HepG2 (cell line): ENCODE measurements around the gene GPR62. TPM values are rescaled to one million over a fixed set of nuclear protein-coding genes. Genes with fewer than 3 reads are reported as not detected.

Experiments
- ATAC-seq: fragments of 200-7000 bp; cut with Tn5 transposase; 3 replicates; pipeline ENCODE4 v1.9.1; 2020; ENCODE audit warnings: mild to moderate bottlenecking, moderate library complexity
- BruUV-seq: library from RNA; stranded (reverse); fragments of 400-500 nt; replicated peaks from 2 replicates; lab custom pipeline; 2021; lab: Mats Ljungman, UMichigan
- CTCF ChIA-PET: fragments of 300-600 bp; formaldehyde crosslinking; extraction: SDS; loops from one replicate; lab custom pipeline; 2021; ENCODE audit warnings: low total read pairs, inconsistent platforms, low intra/inter-chr PET ratio; lab: Yijun Ruan, JAX
- POLR2A ChIA-PET: fragments of 350-600 bp; sonication (Branson Sonifier 250); formaldehyde crosslinking; loops from one replicate; lab custom pipeline; 2020; ENCODE audit warnings: antibody characterized with exemption, inconsistent platforms; lab: Yijun Ruan, JAX
- DNase-seq: peaks from one replicate; pipeline ENCODE4 v3.0.0-alpha.2; 2015; ENCODE audit warnings: low spot score
- FAIRE-seq: peaks from 3 replicates; lab custom pipeline; 2011; peaks lifted over from hg19 to GRCh38; lab: Jason Lieb, UNC
- H2AFZ ChIP-seq: one replicate; pipeline ENCODE4 v1.6.1; 2011; ENCODE audit warnings: low read length, inconsistent platforms
- H3K27ac ChIP-seq: fragments of 300-600 bp; 3 replicates; pipeline ENCODE4 v1.8.0; 2011; ENCODE audit warnings: mixed run types, mild to moderate bottlenecking, mixed read lengths, low read length, inconsistent platforms; ENCODE audit not compliant: insufficient read depth; ENCODE audit errors: extremely low read length
- H3K27me3 ChIP-seq, 2 experiments: fragments of 200-600 bp in 1 of 2; 2 replicates in 1 of 2; 3 replicates in 1 of 2; pipeline versions ENCODE4 v1.6.0 to v1.8.0; 2011; ENCODE audit warnings: low read length in 2 of 2, mild to moderate bottlenecking in 2 of 2, moderate library complexity in 2 of 2, inconsistent platforms in 1 of 2; ENCODE audit not compliant: insufficient read depth in 2 of 2, control insufficient read depth in 1 of 2
- H3K36me3 ChIP-seq, 2 experiments: fragments of 200-600 bp in 1 of 2; replicated peaks in 1 of 2; 2 replicates in 1 of 2; 3 replicates in 1 of 2; pipeline versions ENCODE4 v1.5.1 to v1.8.0; 2011; ENCODE audit warnings: low read length in 2 of 2, inconsistent platforms in 1 of 2; ENCODE audit not compliant: insufficient read depth in 2 of 2, control insufficient read depth in 1 of 2
- H3K4me1 ChIP-seq: 2 replicates; pipeline ENCODE4 v1.5.1; 2012; ENCODE audit warnings: low read length, inconsistent platforms; ENCODE audit not compliant: insufficient read depth
- H3K4me2 ChIP-seq: 2 replicates; pipeline ENCODE4 v1.6.0; 2011; ENCODE audit warnings: low read depth, low read length, inconsistent platforms
- H3K4me3 ChIP-seq, 3 experiments: fragments of 200-600 bp in 1 of 3; sonication (generic), shearing (Covaris generic) in 1 of 3; replicated peaks in 1 of 3; 2 replicates each; pipeline ENCODE4 v1.5.1; 2011 to 2016; ENCODE audit warnings: low read length in 3 of 3, inconsistent platforms in 2 of 3, low read depth in 2 of 3, mild to moderate bottlenecking in 2 of 3, control low read depth in 1 of 3, mixed read lengths in 1 of 3; ENCODE audit not compliant: insufficient read depth in 1 of 3
- H3K79me2 ChIP-seq: one replicate; pipeline ENCODE4 v1.6.1; 2011; ENCODE audit warnings: low read length, inconsistent platforms; ENCODE audit not compliant: insufficient read depth
- H3K9ac ChIP-seq: 2 replicates; pipeline ENCODE4 v1.6.0; 2011; ENCODE audit warnings: mild to moderate bottlenecking, low read depth, low read length, inconsistent platforms; ENCODE audit not compliant: insufficient read depth
- H3K9me3 ChIP-seq: 2 replicates; pipeline ENCODE4 v1.5.1; 2012; ENCODE audit warnings: mild to moderate bottlenecking, low read length
- H4K20me1 ChIP-seq: 2 replicates; pipeline ENCODE4 v1.6.0; 2011; ENCODE audit warnings: inconsistent platforms, mild to moderate bottlenecking, low read length, moderate library complexity; ENCODE audit not compliant: insufficient read depth
- CEBPG ChIP-seq: IDR thresholded peaks from 2 replicates; pipeline ENCODE4 v1.6.1; 2016
- ERF ChIP-seq: IDR thresholded peaks from 2 replicates; pipeline ENCODE4 v1.6.1; 2018; ENCODE audit warnings: missing biosample characterization, missing genetic modification reagents
- MAFF ChIP-seq: IDR thresholded peaks from 2 replicates; pipeline ENCODE4 v1.6.1; 2011; ENCODE audit warnings: low read depth, low read length, improper control_type of control experiment
- MTA1 ChIP-seq: sonication (generic); formaldehyde crosslinking; IDR thresholded peaks from 2 replicates; pipeline ENCODE4 v1.4.0; 2020; ENCODE audit warnings: missing genetic modification reagents, mild to moderate bottlenecking, borderline replicate concordance
- NFIC ChIP-seq: IDR thresholded peaks from 2 replicates; pipeline ENCODE4 v1.6.1; 2012; ENCODE audit warnings: mild to moderate bottlenecking, low read length, inconsistent platforms
- NR2F1 ChIP-seq, 2 experiments: fragments of 450-650 bp in 1 of 2; formaldehyde crosslinking in 1 of 2; IDR thresholded peaks; 2 replicates each; pipeline versions ENCODE4 v1.5.0 to v1.6.1; 2016 to 2020; ENCODE audit warnings: mild to moderate bottlenecking in 1 of 2, missing compliant biosample characterization in 1 of 2, missing genetic modification reagents in 1 of 2, moderate library complexity in 1 of 2
- PAF1 ChIP-seq: IDR thresholded peaks from 2 replicates; pipeline ENCODE4 v1.6.1; 2016; ENCODE audit warnings: missing genetic modification reagents, missing compliant biosample characterization
- PHF21A ChIP-seq: sonication (generic); formaldehyde crosslinking; IDR thresholded peaks from 2 replicates; pipeline ENCODE4 v1.5.0; 2020; ENCODE audit warnings: mild to moderate bottlenecking, missing genetic modification reagents
- PHF8 ChIP-seq: sonication (generic); formaldehyde crosslinking; IDR thresholded peaks from 2 replicates; pipeline ENCODE4 v1.5.0; 2020; ENCODE audit warnings: missing genetic modification reagents
- RFXANK ChIP-seq: IDR thresholded peaks from 2 replicates; pipeline ENCODE4 v1.6.1; 2016
- RORA ChIP-seq: sonication (generic); formaldehyde crosslinking; IDR thresholded peaks from 2 replicates; pipeline ENCODE4 v1.5.0; 2020; ENCODE audit warnings: mild to moderate bottlenecking, missing genetic modification reagents, moderate library complexity
- SCMH1 ChIP-seq: sonication (generic); formaldehyde crosslinking; IDR thresholded peaks from 2 replicates; pipeline ENCODE4 v1.9.0; 2021; ENCODE audit warnings: missing genetic modification reagents, mild to moderate bottlenecking, borderline replicate concordance
- SMC3 ChIP-seq: IDR thresholded peaks from 2 replicates; pipeline ENCODE4 v1.6.1; 2011; ENCODE audit warnings: low read length, improper control_type of control experiment
- ZBTB14 ChIP-seq: sonication (generic); formaldehyde crosslinking; IDR thresholded peaks from 2 replicates; pipeline ENCODE4 v1.4.0; 2020; ENCODE audit warnings: missing genetic modification reagents
- ZNF513 ChIP-seq: sonication (generic); formaldehyde crosslinking; conservative IDR thresholded peaks from 2 replicates; pipeline ENCODE4 v1.5.0; 2020; ENCODE audit warnings: missing genetic modification reagents
- ZNF75D ChIP-seq: sonication (generic); formaldehyde crosslinking; IDR thresholded peaks from 2 replicates; pipeline ENCODE4 v1.8.1; 2023; ENCODE audit warnings: missing genetic modification reagents, mild to moderate bottlenecking, borderline replicate concordance
- WGBS: methylation state at CpG from one replicate; pipeline ENCODE4 v1.1.6; 2017; ENCODE audit warnings: low lambda C conversion rate; 5-methylcytosine and 5-hydroxymethylcytosine counted together
- in situ Hi-C: cut with HindIII; loops from 2 replicates; pipeline ENCODE4 v1.10.0; 2017; ENCODE audit warnings: low pct_unique_long_range_greater_than_20kb; ENCODE audit not compliant: extremely low pct_ligation_motif_present
- intact Hi-C: fragments of 100-400 bp; cut with micrococcal nuclease; formaldehyde crosslinking; loops from one replicate; pipeline ENCODE4 v1.10.0; 2022; ENCODE audit not compliant: unreplicated experiment
- polyA plus RNA-seq, 8 experiments: library from polyadenylated mRNA; depleted of rRNA in 3 of 8; stranded (reverse) in 7 of 8; unstranded in 1 of 8; fragments of >200 nt; fragmentation: Illumina TruSeq in 4 of 8; extraction: Trizol in 4 of 8; gene quantifications; 2 replicates each; pipeline versions ENCODE4 v1.2.1 to v1.2.3, GENCODE V29; 2011 to 2016; ENCODE audit warnings: low read depth in 4 of 8, missing spikeins in 1 of 8, mixed read lengths in 1 of 8; ENCODE audit not compliant: insufficient read depth in 1 of 8
- total RNA-seq, 5 experiments: library from RNA; depleted of rRNA; stranded (reverse); fragments of >200 nt; fragmentation: Illumina TruSeq; extraction: Trizol; gene quantifications; 2 replicates each; pipeline ENCODE4 v1.2.3, GENCODE V29; 2016; ENCODE audit warnings: low read depth in 1 of 5
- TF ChIP-seq, protein P1 (sequence below): sonication (generic); formaldehyde crosslinking; IDR thresholded peaks from 2 replicates; pipeline ENCODE4 v1.4.0; 2020; ENCODE audit warnings: mild to moderate bottlenecking, missing genetic modification reagents, borderline replicate concordance
- TF ChIP-seq, protein P2 (sequence below): sonication (generic); formaldehyde crosslinking; IDR thresholded peaks from 2 replicates; pipeline ENCODE4 v1.5.0; 2020; ENCODE audit warnings: missing genetic modification reagents

Gene GPR62
- total and polyA plus RNA-seq, 2 of the 13 experiments (the other 11 are each of a cell fraction or from before 2014, with no cell fraction given), result not detected

GRCh38 chr3:51944451-51945021 lies 10.6 kb upstream of the GPR62 start:
- in situ Hi-C loops (no loop called here), intact Hi-C loops (no loop called here)
- DNase-seq, result no peak
- Histone ChIP-seq H3K4me1 (peaks cover 24% of the 10 kb centered on the region), H3K36me3 (no peaks in the 10 kb centered on the region), H3K9me3 (no peaks in the 10 kb centered on the region), H3K79me2 (peaks cover 16% of the 10 kb centered on the region), H2AFZ (no peak overlapping the region), H4K20me1 (no peaks in the 10 kb centered on the region; the same call in 1 of the 2 replicates), H3K27ac (no peak overlapping the region), H3K4me2 (no peak overlapping the region), H3K27me3 (no peaks in the 10 kb centered on the region; a peak in 1 of 5 replicates), H3K4me3 (no peak overlapping the region), H3K9ac (no peak overlapping the region)
- ChIA-PET POLR2A (interaction anchor here (1.3 to 4.5 kb wide), 2 partner anchors 29 to 38 kb away, joined by 4 to 99 read pairs; partner anchors contain the start of genes ABHD14B and ACY1), CTCF (no interaction called here)
- TF ChIP-seq MTA1 (no peak), ZNF75D (CRISPR knock-in tag) (no peak), PHF21A (no peak), ZNF513 (CRISPR knock-in tag) (no peak), RFXANK (CRISPR knock-in tag) (no peak), SCMH1 (CRISPR knock-in tag) (no peak), SMC3 (no peak), NFIC (no peak), ZBTB14 (CRISPR knock-in tag) (no peak), PHF8 (CRISPR knock-in tag) (no peak), ERF (CRISPR knock-in tag) (no peak), NR2F1 (CRISPR knock-in tag; IDR thresholded peaks at IDR 0.05) (no peak), PAF1 (CRISPR knock-in tag) (no peak), MAFF (no peak), RORA (CRISPR knock-in tag) (no peak), CEBPG (CRISPR knock-in tag) (no peak)
- TF ChIP-seq, protein P1, sequence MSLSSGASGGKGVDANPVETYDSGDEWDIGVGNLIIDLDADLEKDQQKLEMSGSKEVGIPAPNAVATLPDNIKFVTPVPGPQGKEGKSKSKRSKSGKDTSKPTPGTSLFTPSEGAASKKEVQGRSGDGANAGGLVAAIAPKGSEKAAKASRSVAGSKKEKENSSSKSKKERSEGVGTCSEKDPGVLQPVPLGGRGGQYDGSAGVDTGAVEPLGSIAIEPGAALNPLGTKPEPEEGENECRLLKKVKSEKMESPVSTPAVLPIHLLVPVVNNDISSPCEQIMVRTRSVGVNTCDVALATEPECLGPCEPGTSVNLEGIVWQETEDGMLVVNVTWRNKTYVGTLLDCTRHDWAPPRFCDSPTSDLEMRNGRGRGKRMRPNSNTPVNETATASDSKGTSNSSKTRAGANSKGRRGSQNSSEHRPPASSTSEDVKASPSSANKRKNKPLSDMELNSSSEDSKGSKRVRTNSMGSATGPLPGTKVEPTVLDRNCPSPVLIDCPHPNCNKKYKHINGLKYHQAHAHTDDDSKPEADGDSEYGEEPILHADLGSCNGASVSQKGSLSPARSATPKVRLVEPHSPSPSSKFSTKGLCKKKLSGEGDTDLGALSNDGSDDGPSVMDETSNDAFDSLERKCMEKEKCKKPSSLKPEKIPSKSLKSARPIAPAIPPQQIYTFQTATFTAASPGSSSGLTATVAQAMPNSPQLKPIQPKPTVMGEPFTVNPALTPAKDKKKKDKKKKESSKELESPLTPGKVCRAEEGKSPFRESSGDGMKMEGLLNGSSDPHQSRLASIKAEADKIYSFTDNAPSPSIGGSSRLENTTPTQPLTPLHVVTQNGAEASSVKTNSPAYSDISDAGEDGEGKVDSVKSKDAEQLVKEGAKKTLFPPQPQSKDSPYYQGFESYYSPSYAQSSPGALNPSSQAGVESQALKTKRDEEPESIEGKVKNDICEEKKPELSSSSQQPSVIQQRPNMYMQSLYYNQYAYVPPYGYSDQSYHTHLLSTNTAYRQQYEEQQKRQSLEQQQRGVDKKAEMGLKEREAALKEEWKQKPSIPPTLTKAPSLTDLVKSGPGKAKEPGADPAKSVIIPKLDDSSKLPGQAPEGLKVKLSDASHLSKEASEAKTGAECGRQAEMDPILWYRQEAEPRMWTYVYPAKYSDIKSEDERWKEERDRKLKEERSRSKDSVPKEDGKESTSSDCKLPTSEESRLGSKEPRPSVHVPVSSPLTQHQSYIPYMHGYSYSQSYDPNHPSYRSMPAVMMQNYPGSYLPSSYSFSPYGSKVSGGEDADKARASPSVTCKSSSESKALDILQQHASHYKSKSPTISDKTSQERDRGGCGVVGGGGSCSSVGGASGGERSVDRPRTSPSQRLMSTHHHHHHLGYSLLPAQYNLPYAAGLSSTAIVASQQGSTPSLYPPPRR (CRISPR knock-in tag), result no peak
- TF ChIP-seq, protein P2, sequence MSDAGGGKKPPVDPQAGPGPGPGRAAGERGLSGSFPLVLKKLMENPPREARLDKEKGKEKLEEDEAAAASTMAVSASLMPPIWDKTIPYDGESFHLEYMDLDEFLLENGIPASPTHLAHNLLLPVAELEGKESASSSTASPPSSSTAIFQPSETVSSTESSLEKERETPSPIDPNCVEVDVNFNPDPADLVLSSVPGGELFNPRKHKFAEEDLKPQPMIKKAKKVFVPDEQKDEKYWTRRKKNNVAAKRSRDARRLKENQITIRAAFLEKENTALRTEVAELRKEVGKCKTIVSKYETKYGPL (CRISPR knock-in tag), result no peak
- FAIRE-seq, result no peak
- BruUV-seq, result no TSS peak
- ATAC-seq, result no peak
- WGBS, result 96% methylated on average over 8 of the region's 11 CpGs
